Measurements from ENCODE around the gene HNRNPD.
"Not testable (repeated sequence)": the region's sequence is repeated elsewhere in the genome, so short reads cannot be mapped to it uniquely, and the experiment has no call there.

The HNRNPD gene

GRCh38 chr4:82402196-82402775, 28.5 kb upstream of the HNRNPD start:
- DNase-seq (ENCODE audit: low spot score): no peak
- TF ChIP-seq, protein P1, sequence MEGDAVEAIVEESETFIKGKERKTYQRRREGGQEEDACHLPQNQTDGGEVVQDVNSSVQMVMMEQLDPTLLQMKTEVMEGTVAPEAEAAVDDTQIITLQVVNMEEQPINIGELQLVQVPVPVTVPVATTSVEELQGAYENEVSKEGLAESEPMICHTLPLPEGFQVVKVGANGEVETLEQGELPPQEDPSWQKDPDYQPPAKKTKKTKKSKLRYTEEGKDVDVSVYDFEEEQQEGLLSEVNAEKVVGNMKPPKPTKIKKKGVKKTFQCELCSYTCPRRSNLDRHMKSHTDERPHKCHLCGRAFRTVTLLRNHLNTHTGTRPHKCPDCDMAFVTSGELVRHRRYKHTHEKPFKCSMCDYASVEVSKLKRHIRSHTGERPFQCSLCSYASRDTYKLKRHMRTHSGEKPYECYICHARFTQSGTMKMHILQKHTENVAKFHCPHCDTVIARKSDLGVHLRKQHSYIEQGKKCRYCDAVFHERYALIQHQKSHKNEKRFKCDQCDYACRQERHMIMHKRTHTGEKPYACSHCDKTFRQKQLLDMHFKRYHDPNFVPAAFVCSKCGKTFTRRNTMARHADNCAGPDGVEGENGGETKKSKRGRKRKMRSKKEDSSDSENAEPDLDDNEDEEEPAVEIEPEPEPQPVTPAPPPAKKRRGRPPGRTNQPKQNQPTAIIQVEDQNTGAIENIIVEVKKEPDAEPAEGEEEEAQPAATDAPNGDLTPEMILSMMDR (IDR thresholded peaks at IDR 0.05): no peak
- Histone ChIP-seq H3K4me3 (no peak overlapping the region), H3K27ac (no peak overlapping the region)

GRCh38 chr4:82401600-82401999, 27.8 kb upstream of the HNRNPD start:
- H3K27ac ChIP-seq: no peak overlapping the region
- TF ChIP-seq, protein P1 (IDR thresholded peaks at IDR 0.05): no peak
- no peak overlapping the region for H3K4me3 ChIP-seq
- no peak for DNase-seq (ENCODE audit: low spot score)

- H3K27ac ChIP-seq: no peak overlapping the region
- TF ChIP-seq, protein P1 (IDR thresholded peaks at IDR 0.05): no peak
- no peak for DNase-seq (ENCODE audit: low spot score)
- no peak overlapping the region for H3K4me3 ChIP-seq
Measured at GRCh38 chr4:82398263-82398662, 24.5 kb upstream of the HNRNPD start.

DNA sequence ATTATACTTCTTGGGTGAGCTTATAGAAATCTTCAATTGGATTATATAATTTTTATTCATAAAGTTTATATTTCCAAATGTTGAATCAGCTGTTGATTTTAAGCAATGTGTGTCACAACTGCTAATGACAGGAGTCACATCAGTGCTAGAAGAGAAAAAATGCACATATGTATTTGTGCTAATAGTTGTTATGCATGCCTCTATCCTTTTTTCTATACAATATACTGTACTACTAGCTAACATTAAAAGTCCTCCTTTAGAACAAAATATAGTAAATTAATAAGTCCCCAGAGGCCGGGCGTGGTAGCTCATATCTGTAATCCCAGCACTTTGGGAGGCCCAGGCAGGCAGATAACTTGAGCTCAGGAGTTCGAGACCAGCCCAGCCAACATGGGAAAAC, 23.7 kb upstream of the HNRNPD start:
- TF ChIP-seq, protein P1 (IDR thresholded peaks at IDR 0.05): no peak
- H3K4me3 ChIP-seq: no peak overlapping the region
- no peak for DNase-seq (ENCODE audit: low spot score)
- H3K27ac ChIP-seq: no peak overlapping the region

GRCh38 chr4:82394896-82395295, 21.1 kb upstream of the HNRNPD start:
- H3K27ac ChIP-seq: no peak overlapping the region
- DNase-seq (ENCODE audit: low spot score): no peak
- TF ChIP-seq, protein P1 (IDR thresholded peaks at IDR 0.05): no peak
- H3K4me3 ChIP-seq: no peak overlapping the region

- not testable (repeated sequence) for H3K27ac ChIP-seq; DNase-seq (ENCODE audit: low spot score); H3K4me3 ChIP-seq
Measured at GRCh38 chr4:82390061-82390460, 16.3 kb upstream of the HNRNPD start.

- no peak for DNase-seq (ENCODE audit: low spot score)
- no peak overlapping the region for H3K27ac ChIP-seq
- TF ChIP-seq, protein P1 (IDR thresholded peaks at IDR 0.05): no peak
Measured at GRCh38 chr4:82388405-82388804, 14.6 kb upstream of the HNRNPD start.

GRCh38 chr4:82386312-82386711, 12.5 kb upstream of the HNRNPD start:
- not testable (repeated sequence) for DNase-seq (ENCODE audit: low spot score); H3K27ac ChIP-seq

More at GRCh38 chr4:82388405-82388804, 14.6 kb upstream of the HNRNPD start:
- H3K4me3 ChIP-seq: no peak overlapping the region

More at GRCh38 chr4:82386312-82386711, 12.5 kb upstream of the HNRNPD start:
- not testable (repeated sequence) for H3K4me3 ChIP-seq
